WTC11 (cell line): ENCODE results near the gene SOCS1. TPM values are rescaled to one million over a fixed set of nuclear protein-coding genes. Genes with fewer than 3 reads are reported as not detected.

Source experiments
- ATAC-seq: fragments of 200-7000 bp; cut with Tn5 transposase; 2 replicates; pipeline ENCODE4 v1.10.0; 2021; ENCODE audit warnings: mild to moderate bottlenecking, moderate library complexity
- CTCF ChIA-PET: fragments of 300-600 bp; sonication (Branson Sonifier 250); formaldehyde crosslinking; loops from one replicate; lab custom pipeline; 2021; ENCODE audit warnings: antibody characterized with exemption; lab: Charles Lee
- POLR2A ChIA-PET: fragments of 350-600 bp; sonication (Branson Sonifier 250); formaldehyde crosslinking; loops from one replicate; lab custom pipeline; 2021; ENCODE audit warnings: antibody characterized with exemption; lab: Charles Lee
- DNase-seq: peaks from one replicate; pipeline ENCODE4 v3.0.0; 2021; ENCODE audit warnings: low spot score
- H3K27ac Mint-ChIP-seq: 2 replicates; pipeline ENCODE4 v1.8.0; 2021; ENCODE audit warnings: mixed read lengths
- H3K27me3 Mint-ChIP-seq: 2 replicates; pipeline ENCODE4 v1.8.0; 2021; ENCODE audit warnings: low read depth, mild to moderate bottlenecking, moderate library complexity, mixed read lengths
- H3K36me3 Mint-ChIP-seq: 2 replicates; pipeline ENCODE4 v1.8.0; 2021; ENCODE audit warnings: mixed read lengths
- H3K4me1 Mint-ChIP-seq: 2 replicates; pipeline ENCODE4 v1.8.0; 2022; ENCODE audit warnings: mixed read lengths
- H3K4me3 Mint-ChIP-seq: 2 replicates; pipeline ENCODE4 v1.8.0; 2021; ENCODE audit warnings: mild to moderate bottlenecking, moderate library complexity, mixed read lengths
- H3K9me3 Mint-ChIP-seq: 2 replicates; pipeline ENCODE4 v1.8.0; 2021; ENCODE audit warnings: mixed read lengths
- ARID4B ChIP-seq: sonication (generic); formaldehyde crosslinking; IDR thresholded peaks from 2 replicates; pipeline ENCODE4 v1.8.0; 2023; ENCODE audit warnings: missing genetic modification reagents, mild to moderate bottlenecking, borderline replicate concordance
- CBFB ChIP-seq: sonication (generic); formaldehyde crosslinking; IDR thresholded peaks from 2 replicates; pipeline ENCODE4 v1.8.1; 2022; ENCODE audit warnings: mild to moderate bottlenecking, low read depth, missing genetic modification reagents
- JAZF1 ChIP-seq: fragments of 250-450 bp; sonication (Bioruptor Pico); IDR thresholded peaks from 2 replicates; pipeline ENCODE4 v1.9.0; 2021; ENCODE audit warnings: moderate library complexity, mild to moderate bottlenecking, inconsistent platforms
- MXD4 ChIP-seq: fragments of 250-450 bp; sonication (Bioruptor Pico); IDR thresholded peaks from 2 replicates; pipeline ENCODE4 v1.8.0; 2021; ENCODE audit warnings: mild to moderate bottlenecking, moderate library complexity, borderline replicate concordance
- NR3C1 ChIP-seq: sonication (generic); formaldehyde crosslinking; conservative IDR thresholded peaks from 2 replicates; pipeline ENCODE4 v1.8.1; 2023; ENCODE audit warnings: low read depth, mild to moderate bottlenecking, missing genetic modification reagents
- RORB ChIP-seq: fragments of 250-450 bp; sonication (Bioruptor Pico); IDR thresholded peaks from 2 replicates; pipeline ENCODE4 v1.9.0; 2021; ENCODE audit warnings: mild to moderate bottlenecking
- STAT6 ChIP-seq: sonication (generic); formaldehyde crosslinking; conservative IDR thresholded peaks from 2 replicates; pipeline ENCODE4 v1.8.1; 2023; ENCODE audit warnings: mild to moderate bottlenecking, low read depth, missing genetic modification reagents, moderate library complexity
- TEAD1 ChIP-seq: sonication (generic); formaldehyde crosslinking; IDR thresholded peaks from 2 replicates; pipeline ENCODE4 v1.8.0; 2022; ENCODE audit warnings: mild to moderate bottlenecking, missing genetic modification reagents
- TEAD4 ChIP-seq: sonication (generic); formaldehyde crosslinking; IDR thresholded peaks from 2 replicates; pipeline ENCODE4 v1.8.0; 2022; ENCODE audit warnings: mild to moderate bottlenecking, missing genetic modification reagents
- USF1 ChIP-seq: sonication (generic); formaldehyde crosslinking; IDR thresholded peaks from 2 replicates; pipeline ENCODE4 v1.8.0; 2022; ENCODE audit warnings: mild to moderate bottlenecking, missing genetic modification reagents
- USF2 ChIP-seq: sonication (generic); formaldehyde crosslinking; IDR thresholded peaks from 2 replicates; pipeline ENCODE4 v1.8.1; 2023; ENCODE audit warnings: mild to moderate bottlenecking, missing genetic modification reagents, moderate library complexity
- ZBTB43 ChIP-seq: sonication (generic); formaldehyde crosslinking; IDR thresholded peaks from 2 replicates; pipeline ENCODE4 v1.8.1; 2023; ENCODE audit warnings: mild to moderate bottlenecking, missing genetic modification reagents
- ZMAT4 ChIP-seq: fragments of 250-450 bp; sonication (Bioruptor Pico); IDR thresholded peaks from 2 replicates; pipeline ENCODE4 v1.9.0; 2021; ENCODE audit warnings: mild to moderate bottlenecking
- ZNF138 ChIP-seq: sonication (generic); formaldehyde crosslinking; conservative IDR thresholded peaks from 2 replicates; pipeline ENCODE4 v1.8.1; 2022; ENCODE audit warnings: mild to moderate bottlenecking, moderate library complexity, missing genetic modification reagents
- total RNA-seq: library from RNA; stranded (reverse); gene quantifications from 3 replicates; pipeline ENCODE4 v1.2.3, GENCODE V29; 2021

Gene SOCS1
- total RNA-seq, 1 experiment from 2014 or later: 62.3 TPM

GRCh38 chr16:11245988-11246387 lies 10.0 kb downstream of the SOCS1 start:
- H3K27ac Mint-ChIP-seq: no peak overlapping the region
- no peaks in the 10 kb centered on the region for H3K9me3 Mint-ChIP-seq
- no peaks in the 10 kb centered on the region for H3K27me3 Mint-ChIP-seq
- POLR2A ChIA-PET: interaction anchor here (0.7 kb wide), 1 partner anchor 16 kb away, joined by 3 read pairs; no protein-coding TSS in a partner anchor
- CTCF ChIA-PET: interaction anchor here (1.2 to 2.7 kb wide), 3 partner anchors 9 to 126 kb away, joined by 4 to 16 read pairs (median 7); partner anchors contain the start of gene SOCS1
- no peak for TF ChIP-seq STAT6 (CRISPR knock-in tag)
- TF ChIP-seq ZMAT4: no peak
- TF ChIP-seq, all 79 proteins: peak for 0
- Mint-ChIP-seq H3K4me3 (no peak overlapping the region), H3K36me3 (no peaks in the 10 kb centered on the region), H3K4me1 (peaks cover 9% of the 10 kb centered on the region)
- ATAC-seq (no peak), DNase-seq (no peak)

GRCh38 chr16:11245222-11245737 lies 10.7 kb downstream of the SOCS1 start:
- DNase-seq: no peak
- H3K4me3 Mint-ChIP-seq: no peak overlapping the region
- no peaks in the 10 kb centered on the region for H3K27me3 Mint-ChIP-seq
- no peaks in the 10 kb centered on the region for H3K9me3 Mint-ChIP-seq
- CTCF ChIA-PET: interaction anchor here (1.2 to 2.1 kb wide), 2 partner anchors 10 to 62 kb away, joined by 4 to 7 read pairs; partner anchors contain the start of gene SOCS1
- POLR2A ChIA-PET: interaction anchor here (0.7 kb wide), 1 partner anchor 16 kb away, joined by 3 read pairs; no protein-coding TSS in a partner anchor
- no peak for TF ChIP-seq TEAD1 (CRISPR knock-in tag)
- no peak for TF ChIP-seq CBFB (CRISPR knock-in tag)
- TF ChIP-seq, all 79 proteins: peak for 0
- no peak for ATAC-seq
- Mint-ChIP-seq H3K27ac (no peak overlapping the region), H3K4me1 (peaks cover 9% of the 10 kb centered on the region), H3K36me3 (no peaks in the 10 kb centered on the region)

GRCh38 chr16:11242658-11243057 lies 13.3 kb downstream of the SOCS1 start:
- Mint-ChIP-seq H3K9me3 (peaks cover 5% of the 10 kb centered on the region), H3K4me3 (no peak overlapping the region), H3K4me1 (peaks cover 5% of the 10 kb centered on the region)
- POLR2A ChIA-PET: interaction anchor here (0.6 kb wide), 1 partner anchor 36 kb away, joined by 3 read pairs; no protein-coding TSS in a partner anchor
- no peak for ATAC-seq
- TF ChIP-seq JAZF1 (CRISPR knock-in tag) (no peak), ZBTB43 (CRISPR knock-in tag) (no peak), NR3C1 (CRISPR knock-in tag) (no peak), ZNF138 (CRISPR knock-in tag) (no peak), RORB (CRISPR knock-in tag) (no peak), USF1 (CRISPR knock-in tag) (no peak)
- TF ChIP-seq, all 79 proteins: peak for 0
- no peak for DNase-seq
- CTCF ChIA-PET: interaction anchor here (1.4 kb wide), 1 partner anchor 24 kb away, joined by 4 read pairs; no protein-coding TSS in a partner anchor
- H3K36me3 Mint-ChIP-seq: no peaks in the 10 kb centered on the region
- no peaks in the 10 kb centered on the region; the same call in 1 of the 2 replicates for H3K27me3 Mint-ChIP-seq
- H3K27ac Mint-ChIP-seq: no peak overlapping the region

- Mint-ChIP-seq H3K9me3 (peaks cover 5% of the 10 kb centered on the region), H3K36me3 (no peaks in the 10 kb centered on the region), H3K27ac (no peak overlapping the region), H3K27me3 (no peaks in the 10 kb centered on the region; the same call in 1 of the 2 replicates), H3K4me1 (peaks cover 5% of the 10 kb centered on the region), H3K4me3 (no peak overlapping the region)
- DNase-seq (no peak), ATAC-seq (no peak)
- CTCF ChIA-PET: interaction anchor here (1.1 kb wide), 1 partner anchor 130 kb away, joined by 3 read pairs; no protein-coding TSS in a partner anchor
- POLR2A ChIA-PET: no interaction called here
- TF ChIP-seq USF2 (CRISPR knock-in tag): no peak
- TF ChIP-seq TEAD4 (CRISPR knock-in tag): no peak
- TF ChIP-seq ARID4B: no peak
- no peak for TF ChIP-seq MXD4 (CRISPR knock-in tag)
- TF ChIP-seq CBFB (CRISPR knock-in tag): no peak
These were observed 14.4 kb downstream of the SOCS1 start for GRCh38 chr16:11241480-11242204.
